Cardiac atrium fibroblast (primary cell): ENCODE data around the gene CALHM2. TPM values are rescaled to one million over a fixed set of nuclear protein-coding genes. Genes with fewer than 3 reads are reported as not detected.

ENCODE experiments used
- total RNA-seq: library from RNA; depleted of rRNA; stranded (reverse); fragments of >200 nt; gene quantifications from 2 replicates; pipeline ENCODE4 v1.2.3, GENCODE V29; 2015

Gene CALHM2
- 71.3 and 87.0 TPM in 2 replicates for total RNA-seq

DNA sequence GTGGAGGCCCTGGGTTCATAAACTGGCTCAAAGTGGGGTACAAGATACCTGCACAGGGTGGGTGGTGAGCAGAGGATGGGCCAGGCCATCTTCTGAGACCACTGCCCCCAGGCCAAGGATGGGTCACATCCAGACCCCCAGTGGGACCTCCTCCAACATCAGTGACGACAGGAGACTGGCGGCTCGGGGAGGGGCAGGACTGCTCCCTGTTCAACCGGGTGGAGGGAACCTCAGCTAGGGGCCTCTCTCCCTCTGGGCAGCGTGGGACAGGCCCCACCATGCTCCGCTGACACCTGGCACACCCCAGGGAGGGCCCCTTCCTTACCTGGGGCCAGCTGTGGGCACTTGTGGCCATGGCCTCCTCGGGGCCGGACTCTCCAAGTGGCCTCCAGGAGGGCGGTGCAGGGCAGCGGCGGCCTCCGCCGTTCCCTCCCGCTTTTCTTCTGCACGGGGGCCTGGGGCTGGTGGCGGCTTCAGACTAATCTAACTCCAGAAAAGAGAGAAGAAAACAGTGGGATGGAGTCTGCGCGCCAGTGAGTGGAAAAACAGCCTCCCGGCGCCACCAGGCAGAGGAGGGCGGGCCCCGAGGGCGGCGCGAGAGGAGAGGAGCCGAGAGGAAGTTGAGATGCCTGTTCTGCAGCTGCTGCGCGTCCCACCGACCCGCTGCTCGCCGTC is at the start of gene CALHM2:
Gene CALHM2 (minus strand): TSS at position 540 of the 675 bp plus-strand sequence. CDS start 2,429 bp downstream, outside the sequence.

GRCh38 chr10:103493362-103493915 is 41.3 kb upstream of the CALHM2 start, which contains the start of gene NEURL1:
TSS of gene NEURL1 (plus strand) at chr10:103493705. CDS start at chr10:103494388, 683 bp downstream.

GRCh38 chr10:103479135-103479534 is 27.0 kb upstream of the CALHM2 start, which contains the start of gene CALHM3:
TSS of gene CALHM3 (minus strand) at chr10:103479240. CDS start at chr10:103479032, 208 bp downstream.

GRCh38 chr10:103458720-103459119 is 6.5 kb upstream of the CALHM2 start, which contains the start of gene CALHM1:
TSS of gene CALHM1 (minus strand) at chr10:103458900. CDS start at chr10:103458751, 149 bp downstream.

Other genes with a start within 250 kb of the CALHM2 start
- under 0.01 TPM in 1 of 2 replicates, not detected in the other for gene RPEL1, start 206.5 kb downstream of the CALHM2 start, total RNA-seq
- gene INA, start 175.2 kb downstream of the CALHM2 start, total RNA-seq = 0.36 and 0.97 TPM in 2 replicates
- 7.6 and 7.9 TPM in 2 replicates for gene PCGF6, start 101.2 kb downstream of the CALHM2 start, total RNA-seq
- 1.6 and 4.5 TPM in 2 replicates for gene TAF5, start 84.4 kb downstream of the CALHM2 start, total RNA-seq
- gene ATP5MK, start 55.9 kb downstream of the CALHM2 start, total RNA-seq = 368 and 388 TPM in 2 replicates
- gene PDCD11, start 55.7 kb downstream of the CALHM2 start, total RNA-seq = 17.9 and 21.9 TPM in 2 replicates
- not detected in 2 replicates for gene CALHM1, start 6.5 kb upstream of the CALHM2 start, total RNA-seq
- not detected in 2 replicates for gene CALHM3, start 26.9 kb upstream of the CALHM2 start, total RNA-seq
- not detected in 2 replicates for gene NEURL1, start 41.3 kb upstream of the CALHM2 start, total RNA-seq